ENCODE results near the gene XRCC1. TPM values are rescaled to one million over a fixed set of nuclear protein-coding genes. Genes with fewer than 3 reads are reported as not detected.

The XRCC1 gene
- total RNA-seq, 1 experiment from 2014 or later, result 20.1 TPM

DNA sequence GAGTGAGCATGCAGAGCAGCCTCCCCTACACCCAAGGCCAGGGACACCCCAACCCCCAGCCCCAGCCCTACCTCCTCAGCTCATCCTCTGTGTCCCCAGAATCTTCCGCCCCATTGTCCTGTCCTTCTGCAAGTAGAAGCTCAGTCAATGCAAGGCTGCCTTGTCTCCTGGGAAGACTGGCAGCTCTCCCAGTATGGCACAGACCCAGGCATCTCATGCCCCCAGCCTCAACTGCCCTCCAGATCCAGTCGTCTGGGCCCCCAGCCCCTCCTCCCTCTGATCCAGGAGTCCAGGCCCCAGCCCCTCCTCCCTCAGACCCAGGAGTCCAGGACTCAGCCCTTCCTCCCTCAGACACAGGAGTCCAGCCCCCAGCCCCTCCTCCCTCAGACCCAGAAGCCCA, 29.3 kb downstream of the XRCC1 start:
- Histone ChIP-seq H3K36me3 (ENCODE audit: control insufficient read depth, insufficient read depth, low read length) (no peaks in the 10 kb centered on the region), H3K9me3 (ENCODE audit: control insufficient read depth, insufficient read depth, low read depth, low read length) (no peaks in the 10 kb centered on the region), H3K4me1 (ENCODE audit: control insufficient read depth, insufficient read depth, low read length) (no peaks in the 10 kb centered on the region), H3K27ac (ENCODE audit: low read length) (no peak overlapping the region), H3K27me3 (ENCODE audit: control insufficient read depth, insufficient read depth, low read length) (no peaks in the 10 kb centered on the region), H3K4me3 (ENCODE audit: low read depth in 2 of 2, low read length in 2 of 2) (no peak overlapping the region)
- no peak for TF ChIP-seq SIN3A (IDR thresholded peaks at IDR 0.05; ENCODE audit: borderline replicate concordance, insufficient read depth, low read depth, low read length)
- no peak for TF ChIP-seq CTCF (IDR thresholded peaks at IDR 0.05)
- no peak for TF ChIP-seq REST (IDR thresholded peaks at IDR 0.05; ENCODE audit: insufficient read depth in 1 of 2, low read depth in 2 of 2, low read length in 1 of 2)
- no peak for TF ChIP-seq POLR2AphosphoS5 (IDR thresholded peaks at IDR 0.05; ENCODE audit: low read depth, low read length)
- no peak for TF ChIP-seq TCF7L2 (IDR thresholded peaks at IDR 0.05; ENCODE audit: low read depth, low read length)
- no TSS peak for BruUV-seq (replicated peaks)
- DNase-seq (ENCODE audit: low read depth, low spot score) (no peak), ATAC-seq (no peak)
- in situ Hi-C loops (cut with HindIII; ENCODE audit: low pct_unique_long_range_greater_than_20kb, low sequenced_read_pairs), result no loop called here
- intact Hi-C loops (cut with micrococcal nuclease; ENCODE audit: unreplicated experiment), result no loop called here
- POLR2A ChIA-PET, result no interaction called here
- CTCF ChIA-PET, result no interaction called here

DNA sequence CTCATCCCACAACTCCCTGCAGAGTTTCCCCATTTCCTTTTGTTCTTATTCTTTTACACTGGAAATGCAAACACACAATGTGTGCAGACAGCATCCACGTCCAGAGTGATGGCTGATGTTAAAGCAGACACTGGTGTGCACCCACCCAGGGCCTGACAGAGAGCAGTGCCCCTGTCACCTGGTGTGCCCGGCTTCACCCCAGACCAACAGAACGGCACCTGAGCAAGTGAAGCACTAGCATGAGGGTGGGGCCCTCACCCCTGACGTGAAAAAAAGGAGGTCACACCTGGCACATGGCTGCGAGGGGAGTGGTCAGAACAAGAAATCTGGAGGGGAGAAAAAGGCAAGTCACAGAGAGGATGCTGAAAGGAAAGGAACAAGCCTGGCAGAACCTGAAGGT, 30.1 kb downstream of the XRCC1 start:
- in situ Hi-C loops (cut with HindIII; ENCODE audit: low pct_unique_long_range_greater_than_20kb, low sequenced_read_pairs), result no loop called here
- Histone ChIP-seq H3K9me3 (ENCODE audit: control insufficient read depth, insufficient read depth, low read depth, low read length) (no peaks in the 10 kb centered on the region), H3K27me3 (ENCODE audit: control insufficient read depth, insufficient read depth, low read length) (no peaks in the 10 kb centered on the region), H3K27ac (ENCODE audit: low read length) (no peak overlapping the region), H3K4me3 (ENCODE audit: low read depth in 2 of 2, low read length in 2 of 2) (no peak overlapping the region), H3K36me3 (ENCODE audit: control insufficient read depth, insufficient read depth, low read length) (no peaks in the 10 kb centered on the region), H3K4me1 (ENCODE audit: control insufficient read depth, insufficient read depth, low read length) (no peaks in the 10 kb centered on the region)
- ChIA-PET POLR2A (no interaction called here), CTCF (no interaction called here)
- ATAC-seq, result no peak
- TF ChIP-seq POLR2AphosphoS5 (IDR thresholded peaks at IDR 0.05; ENCODE audit: low read depth, low read length) (no peak), REST (IDR thresholded peaks at IDR 0.05; ENCODE audit: insufficient read depth in 1 of 2, low read depth in 2 of 2, low read length in 1 of 2) (no peak), TCF7L2 (IDR thresholded peaks at IDR 0.05; ENCODE audit: low read depth, low read length) (no peak), SIN3A (IDR thresholded peaks at IDR 0.05; ENCODE audit: borderline replicate concordance, insufficient read depth, low read depth, low read length) (no peak), CTCF (IDR thresholded peaks at IDR 0.05) (no peak)
- BruUV-seq (replicated peaks), result no TSS peak
- intact Hi-C loops (cut with micrococcal nuclease; ENCODE audit: unreplicated experiment), result no loop called here
- DNase-seq (ENCODE audit: low read depth, low spot score), result no peak
